ENCODE results near the gene FOXP1.

The FOXP1 gene

GRCh38 chr3:71146673-71147072, 436.9 kb downstream of the FOXP1 start:
- no CpG with 5 or more reads among the region's 11 CpGs for WGBS (ENCODE audit: extremely low coverage, insufficient coverage, insufficient read length)
- no peak overlapping the region for H2BK5ac ChIP-seq (ENCODE audit: low read depth, low read length, poor library complexity)
- no peak overlapping the region for H4K12ac ChIP-seq (ENCODE audit: low read depth, low read length)

GRCh38 chr3:71145954-71146353, 437.6 kb downstream of the FOXP1 start:
- Histone ChIP-seq H3K4ac (ENCODE audit: low read depth, low read length) (no peak overlapping the region), H2AK5ac (ENCODE audit: low read length) (no peak overlapping the region), H2BK5ac (ENCODE audit: low read depth, low read length, poor library complexity) (no peak overlapping the region), H4K91ac (ENCODE audit: low read depth, low read length) (no peak overlapping the region), H3K36me3 (ENCODE audit: control insufficient read depth in 1 of 2, insufficient read depth in 2 of 2, low read length in 2 of 2) (no peaks in the 10 kb centered on the region), H3K4me3 (ENCODE audit: low read depth, low read length) (no peak overlapping the region), H2AFZ (ENCODE audit: insufficient read depth, low read length, poor library complexity) (no peak overlapping the region), H4K8ac (ENCODE audit: low read depth, low read length) (no peak overlapping the region), H3K79me1 (ENCODE audit: low read length) (no peaks in the 10 kb centered on the region), H3K9me3 (ENCODE audit: insufficient read depth, low read depth, low read length) (no peaks in the 10 kb centered on the region), H3K27me3 (ENCODE audit: insufficient read depth, low read length) (no peaks in the 10 kb centered on the region), H2BK12ac (ENCODE audit: low read length) (no peak overlapping the region), H3K14ac (ENCODE audit: low read length) (no peak overlapping the region), H4K12ac (ENCODE audit: low read depth, low read length) (no peak overlapping the region), H3K18ac (ENCODE audit: low read length) (no peak overlapping the region), H3K4me2 (ENCODE audit: low read length) (no peak overlapping the region), H3K9ac (ENCODE audit: low read length) (no peak overlapping the region), H2BK120ac (ENCODE audit: insufficient read depth, low read length, poor library complexity) (no peak overlapping the region), H3K79me2 (ENCODE audit: control insufficient read depth, insufficient read depth, low read length, poor library complexity) (no peaks in the 10 kb centered on the region), H3K27ac (ENCODE audit: low read depth, low read length) (no peak overlapping the region), H3K23ac (ENCODE audit: low read length) (no peak overlapping the region), H3K4me1 (ENCODE audit: control insufficient read depth in 1 of 2, insufficient read depth in 2 of 2, low read length in 2 of 2) (no peaks in the 10 kb centered on the region)
- WGBS (ENCODE audit: extremely low coverage, insufficient coverage, insufficient read length), result no CpG with 5 or more reads among the region's 4 CpGs
- no peak for DNase-seq

More at GRCh38 chr3:71146673-71147072, 436.9 kb downstream of the FOXP1 start:
- Histone ChIP-seq H4K91ac (ENCODE audit: low read depth, low read length) (no peak overlapping the region), H3K4me3 (ENCODE audit: low read depth, low read length) (no peak overlapping the region), H3K27ac (ENCODE audit: low read depth, low read length) (no peak overlapping the region), H3K9ac (ENCODE audit: low read length) (no peak overlapping the region), H3K4ac (ENCODE audit: low read depth, low read length) (no peak overlapping the region), H2AFZ (ENCODE audit: insufficient read depth, low read length, poor library complexity) (no peak overlapping the region), H3K9me3 (ENCODE audit: insufficient read depth, low read depth, low read length) (no peaks in the 10 kb centered on the region), H3K79me2 (ENCODE audit: control insufficient read depth, insufficient read depth, low read length, poor library complexity) (no peaks in the 10 kb centered on the region), H4K8ac (ENCODE audit: low read depth, low read length) (no peak overlapping the region), H3K27me3 (ENCODE audit: insufficient read depth, low read length) (no peaks in the 10 kb centered on the region), H2BK12ac (ENCODE audit: low read length) (no peak overlapping the region), H3K18ac (ENCODE audit: low read length) (no peak overlapping the region), H2BK120ac (ENCODE audit: insufficient read depth, low read length, poor library complexity) (no peak overlapping the region), H3K14ac (ENCODE audit: low read length) (no peak overlapping the region), H3K79me1 (ENCODE audit: low read length) (no peaks in the 10 kb centered on the region), H3K23ac (ENCODE audit: low read length) (no peak overlapping the region), H3K36me3 (ENCODE audit: control insufficient read depth in 1 of 2, insufficient read depth in 2 of 2, low read length in 2 of 2) (no peaks in the 10 kb centered on the region), H3K4me2 (ENCODE audit: low read length) (no peak overlapping the region), H2AK5ac (ENCODE audit: low read length) (no peak overlapping the region), H3K4me1 (ENCODE audit: control insufficient read depth in 1 of 2, insufficient read depth in 2 of 2, low read length in 2 of 2) (no peaks in the 10 kb centered on the region)
- DNase-seq, result no peak

GRCh38 chr3:71144525-71145253, 438.8 kb downstream of the FOXP1 start:
- no peak for DNase-seq
- Histone ChIP-seq H2AFZ (ENCODE audit: insufficient read depth, low read length, poor library complexity) (no peak overlapping the region), H3K4me3 (ENCODE audit: low read depth, low read length) (no peak overlapping the region), H3K27me3 (ENCODE audit: insufficient read depth, low read length) (no peaks in the 10 kb centered on the region), H3K9me3 (ENCODE audit: insufficient read depth, low read depth, low read length) (no peaks in the 10 kb centered on the region), H3K23ac (ENCODE audit: low read length) (peak overlapping the region; percentile 30), H3K14ac (ENCODE audit: low read length) (no peak overlapping the region), H3K36me3 (ENCODE audit: control insufficient read depth in 1 of 2, insufficient read depth in 2 of 2, low read length in 2 of 2) (no peaks in the 10 kb centered on the region), H2BK120ac (ENCODE audit: insufficient read depth, low read length, poor library complexity) (no peak overlapping the region), H3K79me1 (ENCODE audit: low read length) (no peaks in the 10 kb centered on the region), H2BK5ac (ENCODE audit: low read depth, low read length, poor library complexity) (no peak overlapping the region), H2BK12ac (ENCODE audit: low read length) (no peak overlapping the region), H3K4ac (ENCODE audit: low read depth, low read length) (no peak overlapping the region), H3K9ac (ENCODE audit: low read length) (no peak overlapping the region), H4K91ac (ENCODE audit: low read depth, low read length) (no peak overlapping the region), H4K8ac (ENCODE audit: low read depth, low read length) (no peak overlapping the region), H3K4me1 (ENCODE audit: control insufficient read depth in 1 of 2, insufficient read depth in 2 of 2, low read length in 2 of 2) (no peaks in the 10 kb centered on the region), H3K18ac (ENCODE audit: low read length) (no peak overlapping the region), H3K4me2 (ENCODE audit: low read length) (no peak overlapping the region), H2AK5ac (ENCODE audit: low read length) (no peak overlapping the region), H3K27ac (ENCODE audit: low read depth, low read length) (no peak overlapping the region), H4K12ac (ENCODE audit: low read depth, low read length) (no peak overlapping the region), H3K79me2 (ENCODE audit: control insufficient read depth, insufficient read depth, low read length, poor library complexity) (no peaks in the 10 kb centered on the region)
- WGBS (ENCODE audit: extremely low coverage, insufficient coverage, insufficient read length), result no CpG with 5 or more reads among the region's 9 CpGs

- Histone ChIP-seq H3K23ac (ENCODE audit: low read length) (no peak overlapping the region), H4K91ac (ENCODE audit: low read depth, low read length) (no peak overlapping the region)
- DNase-seq, result no peak
Measured at GRCh38 chr3:71143493-71143892, 440.0 kb downstream of the FOXP1 start.

More at GRCh38 chr3:71143493-71143892, 440.0 kb downstream of the FOXP1 start:
- no peak overlapping the region for H2BK12ac ChIP-seq (ENCODE audit: low read length)
- no peak overlapping the region for H4K12ac ChIP-seq (ENCODE audit: low read depth, low read length)
- no peak overlapping the region for H3K9ac ChIP-seq (ENCODE audit: low read length)
- no peak overlapping the region for H3K18ac ChIP-seq (ENCODE audit: low read length)
- H3K27ac ChIP-seq (ENCODE audit: low read depth, low read length), result no peak overlapping the region
- H3K14ac ChIP-seq (ENCODE audit: low read length), result no peak overlapping the region
- no peak overlapping the region for H3K4me3 ChIP-seq (ENCODE audit: low read depth, low read length)
- no peaks in the 10 kb centered on the region for H3K36me3 ChIP-seq (ENCODE audit: control insufficient read depth in 1 of 2, insufficient read depth in 2 of 2, low read length in 2 of 2)
- H3K4ac ChIP-seq (ENCODE audit: low read depth, low read length), result no peak overlapping the region
- H2BK120ac ChIP-seq (ENCODE audit: insufficient read depth, low read length, poor library complexity), result no peak overlapping the region
- H3K79me1 ChIP-seq (ENCODE audit: low read length), result no peaks in the 10 kb centered on the region
- H3K9me3 ChIP-seq (ENCODE audit: insufficient read depth, low read depth, low read length), result no peaks in the 10 kb centered on the region
- no peak overlapping the region for H4K8ac ChIP-seq (ENCODE audit: low read depth, low read length)
- H3K4me2 ChIP-seq (ENCODE audit: low read length), result no peak overlapping the region
- H3K79me2 ChIP-seq (ENCODE audit: control insufficient read depth, insufficient read depth, low read length, poor library complexity), result no peaks in the 10 kb centered on the region
- WGBS (ENCODE audit: extremely low coverage, insufficient coverage, insufficient read length), result no CpG with 5 or more reads among the region's 4 CpGs
- no peak overlapping the region for H2AK5ac ChIP-seq (ENCODE audit: low read length)
- no peak overlapping the region for H2AFZ ChIP-seq (ENCODE audit: insufficient read depth, low read length, poor library complexity)
- H2BK5ac ChIP-seq (ENCODE audit: low read depth, low read length, poor library complexity), result no peak overlapping the region
- H3K27me3 ChIP-seq (ENCODE audit: insufficient read depth, low read length), result no peaks in the 10 kb centered on the region
- H3K4me1 ChIP-seq (ENCODE audit: control insufficient read depth in 1 of 2, insufficient read depth in 2 of 2, low read length in 2 of 2), result no peaks in the 10 kb centered on the region

Measured in trophoblast cell (in vitro differentiated cells and primary cell).